GM12878 (cell line): ENCODE results near the gene EDC4. TPM values are rescaled to one million over a fixed set of nuclear protein-coding genes. Genes with fewer than 3 reads are reported as not detected.

ENCODE experiments used
- E4F1 ChIP-seq: fragments of 450-650 bp; IDR thresholded peaks from 2 replicates; pipeline ENCODE4 v1.6.1; 2018; ENCODE audit warnings: borderline replicate concordance, mild to moderate bottlenecking; ENCODE audit not compliant: partially characterized antibody
- KLF5 ChIP-seq: fragments of 450-650 bp; IDR thresholded peaks from 2 replicates; pipeline ENCODE4 v1.6.1; 2014; ENCODE audit warnings: mild to moderate bottlenecking; ENCODE audit not compliant: partially characterized antibody
- MYB ChIP-seq: fragments of 150-350 bp; IDR thresholded peaks from 2 replicates; pipeline ENCODE4 v1.6.1; 2014; ENCODE audit warnings: mild to moderate bottlenecking, low read depth, low read length, borderline replicate concordance
- PAX5 ChIP-seq: IDR thresholded peaks from 2 replicates; pipeline ENCODE4 v1.6.1; 2011; ENCODE audit warnings: low read depth, low read length, borderline replicate concordance
- YY1 ChIP-seq: IDR thresholded peaks from 2 replicates; pipeline ENCODE4 v1.6.1; 2011; ENCODE audit warnings: low read depth, mild to moderate bottlenecking, low read length
- ZNF274 ChIP-seq: IDR thresholded peaks from one replicate; pipeline ENCODE4 v1.8.0; 2011; ENCODE audit not compliant: insufficient read length, insufficient read depth
- polyA plus RNA-seq, 11 experiments: library from polyadenylated mRNA; depleted of rRNA in 4 of 11; unstranded in 6 of 11; stranded (reverse) in 5 of 11; fragments of >200 nt; fragmentation: Nextera tagmentation in 4 of 11; fragmentation: Illumina TruSeq in 1 of 11; extraction: Ambion mirVana in 4 of 11; extraction: Trizol in 1 of 11; gene quantifications; 1 replicate in 1 of 11; 2 replicates in 10 of 11; pipeline versions ENCODE4 v1.2.1 to v1.2.3, GENCODE V29; 2011 to 2016; ENCODE audit warnings: inconsistent platforms in 2 of 11, missing spikeins in 2 of 11, low read depth in 1 of 11
- total RNA-seq, 4 experiments: library from RNA; depleted of rRNA in 3 of 4; stranded (reverse); fragments of >200 nt in 3 of 4; fragmentation: Illumina TruSeq in 1 of 4; extraction: Trizol in 1 of 4; gene quantifications; 2 replicates each; pipeline versions ENCODE4 v1.2.1 to v1.2.3, GENCODE V29; 2013 to 2021
- TF ChIP-seq, protein P1 (sequence below): fragments of 450-650 bp; IDR thresholded peaks from 2 replicates; pipeline ENCODE4 v1.6.1; 2014; ENCODE audit warnings: mild to moderate bottlenecking

The EDC4 gene
- total and polyA plus RNA-seq, 10 of the 15 experiments (the other 5 are each of a cell fraction or from before 2014, with no cell fraction given), result 1.2 to 86.0 (median 53.4) TPM

DNA sequence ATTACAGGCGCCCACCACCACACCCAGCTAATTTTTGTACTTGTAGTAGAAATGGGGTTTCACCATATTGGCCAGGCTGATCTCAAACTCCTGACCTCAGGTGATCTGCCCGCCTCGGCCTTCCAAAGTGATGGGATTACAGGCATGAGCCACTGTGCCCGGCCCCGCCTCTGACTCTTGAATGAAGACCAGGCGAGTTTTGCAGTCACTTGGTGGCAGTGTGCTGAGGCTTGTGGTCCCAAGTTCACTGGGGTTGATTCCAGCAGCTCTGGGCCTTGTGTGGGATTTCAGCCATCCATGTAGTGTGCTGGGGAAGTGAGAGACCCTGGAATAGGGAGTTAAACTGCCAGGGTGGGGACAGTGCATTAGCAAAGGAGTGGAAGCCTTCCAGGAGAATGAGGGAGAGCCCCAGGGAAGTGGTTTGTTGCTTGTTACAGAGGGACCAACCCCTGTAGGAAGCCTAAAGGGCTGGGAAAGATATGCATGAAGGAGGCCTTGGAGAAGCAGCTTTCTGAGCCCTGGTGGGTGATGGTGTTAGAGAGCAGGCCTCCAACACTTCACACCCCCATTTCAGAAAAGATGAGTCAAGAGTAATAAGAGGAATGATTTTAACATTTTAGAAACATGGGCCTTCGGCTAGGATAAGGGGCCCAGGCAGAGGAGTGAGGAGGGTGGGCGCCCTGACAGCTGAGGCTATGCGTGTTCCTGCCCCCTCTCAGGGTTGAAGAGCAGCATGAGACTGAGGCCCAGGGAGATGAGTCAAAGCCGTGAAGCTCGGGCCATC, 34.7 kb downstream of the EDC4 start (continued):
- TF ChIP-seq, protein P1, sequence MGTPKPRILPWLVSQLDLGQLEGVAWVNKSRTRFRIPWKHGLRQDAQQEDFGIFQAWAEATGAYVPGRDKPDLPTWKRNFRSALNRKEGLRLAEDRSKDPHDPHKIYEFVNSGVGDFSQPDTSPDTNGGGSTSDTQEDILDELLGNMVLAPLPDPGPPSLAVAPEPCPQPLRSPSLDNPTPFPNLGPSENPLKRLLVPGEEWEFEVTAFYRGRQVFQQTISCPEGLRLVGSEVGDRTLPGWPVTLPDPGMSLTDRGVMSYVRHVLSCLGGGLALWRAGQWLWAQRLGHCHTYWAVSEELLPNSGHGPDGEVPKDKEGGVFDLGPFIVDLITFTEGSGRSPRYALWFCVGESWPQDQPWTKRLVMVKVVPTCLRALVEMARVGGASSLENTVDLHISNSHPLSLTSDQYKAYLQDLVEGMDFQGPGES, result no peak
- TF ChIP-seq PAX5 (no peak), MYB (no peak), ZNF274 (no peak), KLF5 (no peak), E4F1 (no peak), YY1 (no peak)
